ENCODE data around the gene LDHA. TPM values are rescaled to one million over a fixed set of nuclear protein-coding genes. Genes with fewer than 3 reads are reported as not detected.
A peak's percentile ranks its signal among the peaks of the same experiment; 100 is the strongest.

The LDHA gene
- total RNA-seq, 4 donors from 2014 or later, result 403 to 946 (median 700) TPM

- DNase-seq (ENCODE audit: low spot score), result no peak
- TF ChIP-seq CTCF (IDR thresholded peaks at IDR 0.05), result no peak
- ATAC-seq (ENCODE audit: low FRiP score), result no peak
These were observed 28.6 kb upstream of the LDHA start for GRCh38 chr11:18365741-18366140.

GRCh38 chr11:18366286-18366685 lies 28.1 kb upstream of the LDHA start:
- ATAC-seq (ENCODE audit: low FRiP score) (no peak), DNase-seq (ENCODE audit: low spot score) (no peak)
- no peak for TF ChIP-seq CTCF (IDR thresholded peaks at IDR 0.05)

- no peak for ATAC-seq (ENCODE audit: low FRiP score)
These were observed 26.9 kb upstream of the LDHA start for GRCh38 chr11:18367431-18367830.

GRCh38 chr11:18368221-18368620 lies 26.1 kb upstream of the LDHA start:
- no peak for TF ChIP-seq CTCF (IDR thresholded peaks at IDR 0.05)
- DNase-seq (ENCODE audit: low spot score), result no peak
- peak; percentile 51 for ATAC-seq (ENCODE audit: low FRiP score)

More at GRCh38 chr11:18367431-18367830, 26.9 kb upstream of the LDHA start:
- TF ChIP-seq CTCF (IDR thresholded peaks at IDR 0.05), result no peak
- DNase-seq (ENCODE audit: low spot score), result no peak

- DNase-seq (ENCODE audit: low spot score) (no peak), ATAC-seq (ENCODE audit: low FRiP score) (no peak)
- TF ChIP-seq CTCF (IDR thresholded peaks at IDR 0.05), result no peak
These were observed 25.0 kb upstream of the LDHA start for GRCh38 chr11:18369398-18369797.

GRCh38 chr11:18371279-18371678 lies 23.1 kb upstream of the LDHA start:
- no peak for TF ChIP-seq CTCF (IDR thresholded peaks at IDR 0.05)
- ATAC-seq (ENCODE audit: low FRiP score), result no peak
- no peak for DNase-seq (ENCODE audit: low spot score)

GRCh38 chr11:18372201-18372600 lies 22.2 kb upstream of the LDHA start:
- ATAC-seq (ENCODE audit: low FRiP score) (no peak), DNase-seq (ENCODE audit: low spot score) (no peak)
- no peak for TF ChIP-seq CTCF (IDR thresholded peaks at IDR 0.05)
